ENCODE results near the gene FOXC1. TPM values are rescaled to one million over a fixed set of nuclear protein-coding genes. Genes with fewer than 3 reads are reported as not detected.

Gene FOXC1
- total RNA-seq, 2 experiments from 2014 or later, result not detected

GRCh38 chr6:1614448-1615150, 4.9 kb downstream of the FOXC1 start:
- Histone ChIP-seq H3K4me3 (ENCODE audit: low read depth, low read length, poor library complexity, severe bottlenecking) (no peak overlapping the region), H3K36me3 (ENCODE audit: insufficient read depth, low read length) (no peaks in the 10 kb centered on the region), H3K9me3 (ENCODE audit: low read length) (no peaks in the 10 kb centered on the region), H3K79me2 (ENCODE audit: insufficient read depth, low read depth, low read length) (no peaks in the 10 kb centered on the region), H3K4me2 (ENCODE audit: low read length) (no peak overlapping the region), H4K20me1 (ENCODE audit: insufficient read depth, low read length) (0 out of 2 replicates have a peak, but pooled peaks cover 3% of the 10 kb centered on the region), H3K4me1 (ENCODE audit: insufficient read depth, low read length, poor library complexity, severe bottlenecking) (no peaks in the 10 kb centered on the region), H3K9me2 (ENCODE audit: insufficient read depth, low read length) (no peaks in the 10 kb centered on the region), H2AFZ (ENCODE audit: low read length) (no peak overlapping the region), H3K27ac (ENCODE audit: low read depth, low read length, poor library complexity, severe bottlenecking) (no peak overlapping the region)
- ChIA-PET POLR2A (interaction anchor here (0.7 kb wide), 1 partner anchor 320 kb away, joined by 3 read pairs; no protein-coding TSS in a partner anchor), CTCF (ENCODE audit: unreplicated experiment) (no interaction called here)
- no peak for TF ChIP-seq CTCF (conservative IDR thresholded peaks at IDR 0.05; ENCODE audit: low read length)
- no TSS peak for BruUV-seq (replicated peaks)
- no peak for DNase-seq (ENCODE audit: low spot score)
- intact Hi-C loops (cut with micrococcal nuclease; ENCODE audit: unreplicated experiment), result no loop called here

- H4K20me1 ChIP-seq (ENCODE audit: insufficient read depth, low read length), result 0 out of 2 replicates have a peak, but pooled peaks cover 3% of the 10 kb centered on the region
- no peaks in the 10 kb centered on the region for H3K4me1 ChIP-seq (ENCODE audit: insufficient read depth, low read length, poor library complexity, severe bottlenecking)
- no peak overlapping the region for H3K4me3 ChIP-seq (ENCODE audit: low read depth, low read length, poor library complexity, severe bottlenecking)
- H3K4me2 ChIP-seq (ENCODE audit: low read length), result no peak overlapping the region
- no peaks in the 10 kb centered on the region for H3K79me2 ChIP-seq (ENCODE audit: insufficient read depth, low read depth, low read length)
- POLR2A ChIA-PET, result interaction anchor here (0.7 kb wide), 1 partner anchor 288 kb away, joined by 3 read pairs; no protein-coding TSS in a partner anchor
- DNase-seq (ENCODE audit: low spot score), result no peak
- no peaks in the 10 kb centered on the region for H3K36me3 ChIP-seq (ENCODE audit: insufficient read depth, low read length)
- H3K9me3 ChIP-seq (ENCODE audit: low read length), result no peaks in the 10 kb centered on the region
- intact Hi-C loops (cut with micrococcal nuclease; ENCODE audit: unreplicated experiment), result no loop called here
- no peak overlapping the region for H3K27ac ChIP-seq (ENCODE audit: low read depth, low read length, poor library complexity, severe bottlenecking)
- CTCF ChIA-PET (ENCODE audit: unreplicated experiment), result no interaction called here
- no TSS peak for BruUV-seq (replicated peaks)
- TF ChIP-seq CTCF (conservative IDR thresholded peaks at IDR 0.05; ENCODE audit: low read length), result no peak
- TF ChIP-seq EZH2phosphoT487 (IDR thresholded peaks at IDR 0.05; ENCODE audit: borderline replicate concordance, low read depth, low read length), result no peak
- H3K9me2 ChIP-seq (ENCODE audit: insufficient read depth, low read length), result no peaks in the 10 kb centered on the region
- H2AFZ ChIP-seq (ENCODE audit: low read length), result no peak overlapping the region
These were observed 5.6 kb downstream of the FOXC1 start for GRCh38 chr6:1615151-1615852.
